Tibial nerve (tissue), 4 donors: Measurements from ENCODE around the gene SLC16A7.

Source experiments
- CTCF ChIP-seq, 5 experiments: fragments of 200-600 bp in 3 of 5; fragments of 450-650 bp in 2 of 5; sonication (generic) in 3 of 5; IDR thresholded peaks; one replicate each; pipeline ENCODE4 v1.5.1; 2016 to 2019; ENCODE audit warnings: antibody characterized with exemption in 5 of 5, mild to moderate bottlenecking in 3 of 5, moderate library complexity in 2 of 5
- EP300 ChIP-seq, 2 donors: sonication (generic); formaldehyde crosslinking; IDR thresholded peaks; one replicate each; pipeline ENCODE4 v1.6.1; 2017; ENCODE audit warnings: antibody characterized with exemption in 2 of 2, mild to moderate bottlenecking in 1 of 2
- POLR2A ChIP-seq, 2 donors: fragments of 450-650 bp; IDR thresholded peaks; one replicate each; pipeline ENCODE4 v1.6.1; 2017; ENCODE audit warnings: antibody characterized with exemption in 2 of 2, mild to moderate bottlenecking in 2 of 2, moderate library complexity in 2 of 2

- TF ChIP-seq CTCF (IDR thresholded peaks at IDR 0.05), result no peak
- no peak for TF ChIP-seq EP300 (IDR thresholded peaks at IDR 0.05)
- TF ChIP-seq POLR2A (IDR thresholded peaks at IDR 0.05), result no peak
Observed at GRCh38 chr12:59657711-59658110, 61.9 kb downstream of the SLC16A7 start.
